Measurements from ENCODE around the gene ADGRD2. TPM values are rescaled to one million over a fixed set of nuclear protein-coding genes. Genes with fewer than 3 reads are reported as not detected.

The ADGRD2 gene
- total RNA-seq, 1 experiment from 2014 or later: not detected

DNA sequence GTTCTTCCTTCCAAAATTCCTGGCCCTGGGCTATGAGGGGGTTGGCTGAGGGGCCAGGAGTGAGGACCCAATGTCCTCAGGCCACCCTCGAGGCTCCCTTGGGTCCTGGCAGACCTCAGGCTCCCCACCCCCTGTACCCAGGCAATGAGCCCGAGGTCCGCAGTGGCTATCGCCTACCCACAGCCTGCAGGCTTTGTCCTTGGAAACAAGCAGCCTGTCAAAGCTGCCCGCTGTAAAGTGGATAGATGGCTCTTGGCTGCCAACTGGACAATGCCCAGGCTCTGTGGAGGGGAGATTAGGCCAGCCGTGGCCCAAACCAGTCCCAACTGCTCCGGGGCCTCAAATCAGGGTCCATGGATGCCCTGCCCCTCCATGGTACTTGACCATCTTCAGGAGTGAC lies 2.2 kb upstream of the ADGRD2 start:
- H3K4me3 ChIP-seq (ENCODE audit: low read depth in 2 of 2, low read length in 2 of 2): no peak overlapping the region
- no peak overlapping the region for H3K27ac ChIP-seq (ENCODE audit: low read length)
- ATAC-seq: no peak
- no peaks in the 10 kb centered on the region for H3K27me3 ChIP-seq (ENCODE audit: control insufficient read depth, insufficient read depth, low read length)
- ChIA-PET CTCF (interaction anchor here (0.6 kb wide), 1 partner anchor 47 kb away, joined by 6 read pairs; no protein-coding TSS in a partner anchor), POLR2A (no interaction called here)
- TF ChIP-seq POLR2AphosphoS5 (IDR thresholded peaks at IDR 0.05; ENCODE audit: low read depth, low read length) (no peak), SIN3A (IDR thresholded peaks at IDR 0.05; ENCODE audit: borderline replicate concordance, insufficient read depth, low read depth, low read length) (no peak), TCF7L2 (IDR thresholded peaks at IDR 0.05; ENCODE audit: low read depth, low read length) (no peak)
- TF ChIP-seq, protein P1, sequence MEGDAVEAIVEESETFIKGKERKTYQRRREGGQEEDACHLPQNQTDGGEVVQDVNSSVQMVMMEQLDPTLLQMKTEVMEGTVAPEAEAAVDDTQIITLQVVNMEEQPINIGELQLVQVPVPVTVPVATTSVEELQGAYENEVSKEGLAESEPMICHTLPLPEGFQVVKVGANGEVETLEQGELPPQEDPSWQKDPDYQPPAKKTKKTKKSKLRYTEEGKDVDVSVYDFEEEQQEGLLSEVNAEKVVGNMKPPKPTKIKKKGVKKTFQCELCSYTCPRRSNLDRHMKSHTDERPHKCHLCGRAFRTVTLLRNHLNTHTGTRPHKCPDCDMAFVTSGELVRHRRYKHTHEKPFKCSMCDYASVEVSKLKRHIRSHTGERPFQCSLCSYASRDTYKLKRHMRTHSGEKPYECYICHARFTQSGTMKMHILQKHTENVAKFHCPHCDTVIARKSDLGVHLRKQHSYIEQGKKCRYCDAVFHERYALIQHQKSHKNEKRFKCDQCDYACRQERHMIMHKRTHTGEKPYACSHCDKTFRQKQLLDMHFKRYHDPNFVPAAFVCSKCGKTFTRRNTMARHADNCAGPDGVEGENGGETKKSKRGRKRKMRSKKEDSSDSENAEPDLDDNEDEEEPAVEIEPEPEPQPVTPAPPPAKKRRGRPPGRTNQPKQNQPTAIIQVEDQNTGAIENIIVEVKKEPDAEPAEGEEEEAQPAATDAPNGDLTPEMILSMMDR (IDR thresholded peaks at IDR 0.05): no peak
- TF ChIP-seq, protein P2, sequence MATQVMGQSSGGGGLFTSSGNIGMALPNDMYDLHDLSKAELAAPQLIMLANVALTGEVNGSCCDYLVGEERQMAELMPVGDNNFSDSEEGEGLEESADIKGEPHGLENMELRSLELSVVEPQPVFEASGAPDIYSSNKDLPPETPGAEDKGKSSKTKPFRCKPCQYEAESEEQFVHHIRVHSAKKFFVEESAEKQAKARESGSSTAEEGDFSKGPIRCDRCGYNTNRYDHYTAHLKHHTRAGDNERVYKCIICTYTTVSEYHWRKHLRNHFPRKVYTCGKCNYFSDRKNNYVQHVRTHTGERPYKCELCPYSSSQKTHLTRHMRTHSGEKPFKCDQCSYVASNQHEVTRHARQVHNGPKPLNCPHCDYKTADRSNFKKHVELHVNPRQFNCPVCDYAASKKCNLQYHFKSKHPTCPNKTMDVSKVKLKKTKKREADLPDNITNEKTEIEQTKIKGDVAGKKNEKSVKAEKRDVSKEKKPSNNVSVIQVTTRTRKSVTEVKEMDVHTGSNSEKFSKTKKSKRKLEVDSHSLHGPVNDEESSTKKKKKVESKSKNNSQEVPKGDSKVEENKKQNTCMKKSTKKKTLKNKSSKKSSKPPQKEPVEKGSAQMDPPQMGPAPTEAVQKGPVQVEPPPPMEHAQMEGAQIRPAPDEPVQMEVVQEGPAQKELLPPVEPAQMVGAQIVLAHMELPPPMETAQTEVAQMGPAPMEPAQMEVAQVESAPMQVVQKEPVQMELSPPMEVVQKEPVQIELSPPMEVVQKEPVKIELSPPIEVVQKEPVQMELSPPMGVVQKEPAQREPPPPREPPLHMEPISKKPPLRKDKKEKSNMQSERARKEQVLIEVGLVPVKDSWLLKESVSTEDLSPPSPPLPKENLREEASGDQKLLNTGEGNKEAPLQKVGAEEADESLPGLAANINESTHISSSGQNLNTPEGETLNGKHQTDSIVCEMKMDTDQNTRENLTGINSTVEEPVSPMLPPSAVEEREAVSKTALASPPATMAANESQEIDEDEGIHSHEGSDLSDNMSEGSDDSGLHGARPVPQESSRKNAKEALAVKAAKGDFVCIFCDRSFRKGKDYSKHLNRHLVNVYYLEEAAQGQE (IDR thresholded peaks at IDR 0.05; ENCODE audit: insufficient read depth in 1 of 2, low read depth in 2 of 2, low read length in 1 of 2): no peak
- no peaks in the 10 kb centered on the region for H3K9me3 ChIP-seq (ENCODE audit: control insufficient read depth, insufficient read depth, low read depth, low read length)
- in situ Hi-C loops (cut with HindIII; ENCODE audit: low pct_unique_long_range_greater_than_20kb, low sequenced_read_pairs) (no loop called here), intact Hi-C loops (cut with micrococcal nuclease; ENCODE audit: unreplicated experiment) (no loop called here)
- no TSS peak for BruUV-seq (replicated peaks)
- H3K4me1 ChIP-seq (ENCODE audit: control insufficient read depth, insufficient read depth, low read length): no peaks in the 10 kb centered on the region
- H3K36me3 ChIP-seq (ENCODE audit: control insufficient read depth, insufficient read depth, low read length): no peaks in the 10 kb centered on the region
- DNase-seq (ENCODE audit: low read depth, low spot score): no peak

DNA sequence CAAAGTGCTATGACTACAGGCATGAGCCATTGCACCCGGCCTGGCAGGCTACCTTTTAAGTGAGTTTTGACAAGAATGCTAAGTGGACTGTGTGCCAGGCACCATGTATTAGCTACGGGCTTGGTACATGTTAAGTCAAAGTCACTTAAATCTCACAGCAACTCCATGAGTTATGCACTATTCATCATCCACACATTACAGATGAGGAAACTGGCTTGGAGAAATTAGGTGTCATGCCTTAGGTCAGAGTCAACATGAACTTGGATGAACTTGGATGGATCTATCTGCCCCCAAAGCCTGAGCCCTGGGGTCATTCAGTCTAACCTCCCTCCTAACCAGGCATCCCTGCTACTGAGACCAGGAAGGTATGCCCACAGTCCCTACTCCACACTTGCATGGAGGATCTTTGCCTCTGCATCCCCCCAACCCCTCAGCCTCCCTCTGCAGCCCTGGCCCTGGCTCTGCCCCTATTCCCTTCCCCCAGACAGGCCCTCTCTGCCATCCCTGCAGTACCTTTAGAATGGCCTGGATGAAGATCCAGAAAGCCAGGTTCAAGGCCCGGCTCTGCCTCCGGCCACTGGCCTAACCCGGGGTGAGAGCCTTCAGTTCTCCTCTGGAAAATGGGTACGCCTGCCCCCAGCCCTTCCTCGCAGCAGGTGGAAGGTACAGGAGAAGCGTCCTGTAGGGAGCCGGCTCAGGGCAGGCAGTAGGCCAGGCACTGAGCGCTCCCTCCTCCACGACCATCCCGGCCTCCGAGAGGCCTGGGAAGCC lies 685 bp upstream of the ADGRD2 start:
- in situ Hi-C loops (cut with HindIII; ENCODE audit: low pct_unique_long_range_greater_than_20kb, low sequenced_read_pairs) (no loop called here), intact Hi-C loops (cut with micrococcal nuclease; ENCODE audit: unreplicated experiment) (no loop called here)
- TF ChIP-seq TCF7L2 (IDR thresholded peaks at IDR 0.05; ENCODE audit: low read depth, low read length): no peak
- TF ChIP-seq POLR2AphosphoS5 (IDR thresholded peaks at IDR 0.05; ENCODE audit: low read depth, low read length): no peak
- TF ChIP-seq, protein P2 (IDR thresholded peaks at IDR 0.05; ENCODE audit: insufficient read depth in 1 of 2, low read depth in 2 of 2, low read length in 1 of 2): no peak
- TF ChIP-seq SIN3A (IDR thresholded peaks at IDR 0.05; ENCODE audit: borderline replicate concordance, insufficient read depth, low read depth, low read length): no peak
- TF ChIP-seq, protein P1 (IDR thresholded peaks at IDR 0.05): no peak
- Histone ChIP-seq H3K4me3 (ENCODE audit: low read depth in 2 of 2, low read length in 2 of 2) (no peak overlapping the region), H3K9me3 (ENCODE audit: control insufficient read depth, insufficient read depth, low read depth, low read length) (no peaks in the 10 kb centered on the region), H3K27ac (ENCODE audit: low read length) (no peak overlapping the region), H3K27me3 (ENCODE audit: control insufficient read depth, insufficient read depth, low read length) (no peaks in the 10 kb centered on the region), H3K4me1 (ENCODE audit: control insufficient read depth, insufficient read depth, low read length) (no peaks in the 10 kb centered on the region), H3K36me3 (ENCODE audit: control insufficient read depth, insufficient read depth, low read length) (no peaks in the 10 kb centered on the region)
- DNase-seq (ENCODE audit: low read depth, low spot score) (no peak), ATAC-seq (no peak)
- POLR2A ChIA-PET: no interaction called here
- BruUV-seq (replicated peaks): no TSS peak
- CTCF ChIA-PET: no interaction called here

All from Panc1 (cell line).